NCI-H82 treated with DMSO at 0.1 percent for 48 hours (cell line): ENCODE measurements around the gene ANGPTL8.

ENCODE experiments used
- DNase-seq: peaks from one replicate; lab custom pipeline; 2025; ENCODE audit not compliant: unreplicated experiment; lab: John Stamatoyannopoulos, UW

The ANGPTL8 gene

GRCh38 chr19:11236324-11237301, 2.8 kb upstream of the ANGPTL8 start:
- DNase-seq: no peak

GRCh38 chr19:11237321-11237720, 2.1 kb upstream of the ANGPTL8 start:
- no peak for DNase-seq

- no peak for DNase-seq
Measured at GRCh38 chr19:11238041-11238440, 1.4 kb upstream of the ANGPTL8 start.

GRCh38 chr19:11238781-11239376, 540 bp upstream of the ANGPTL8 start:
- DNase-seq: no peak

- DNase-seq: no peak
Measured at GRCh38 chr19:11240008-11240444, 607 bp downstream of the ANGPTL8 start.

DNA sequence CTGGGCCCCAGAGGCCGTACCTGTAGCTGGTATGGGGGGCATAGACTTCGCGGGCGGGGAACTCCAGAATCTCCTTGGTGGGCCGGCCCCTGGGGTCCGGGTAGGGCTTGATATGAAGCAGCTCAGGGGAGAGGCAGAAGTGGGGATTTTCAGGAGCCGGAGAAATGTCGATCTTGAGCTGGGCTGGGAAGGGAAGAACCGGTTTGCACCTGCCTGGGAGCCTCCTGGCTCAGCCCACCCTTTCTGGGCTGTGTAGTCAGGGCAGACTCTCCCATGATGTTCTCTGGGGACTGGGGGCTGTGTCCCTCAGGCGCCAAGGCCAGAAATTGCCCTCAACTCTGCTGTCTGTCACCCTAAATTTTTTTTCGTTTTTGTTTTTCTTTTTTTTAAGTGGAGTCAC, 2.6 kb downstream of the ANGPTL8 start:
- no peak for DNase-seq

DNA sequence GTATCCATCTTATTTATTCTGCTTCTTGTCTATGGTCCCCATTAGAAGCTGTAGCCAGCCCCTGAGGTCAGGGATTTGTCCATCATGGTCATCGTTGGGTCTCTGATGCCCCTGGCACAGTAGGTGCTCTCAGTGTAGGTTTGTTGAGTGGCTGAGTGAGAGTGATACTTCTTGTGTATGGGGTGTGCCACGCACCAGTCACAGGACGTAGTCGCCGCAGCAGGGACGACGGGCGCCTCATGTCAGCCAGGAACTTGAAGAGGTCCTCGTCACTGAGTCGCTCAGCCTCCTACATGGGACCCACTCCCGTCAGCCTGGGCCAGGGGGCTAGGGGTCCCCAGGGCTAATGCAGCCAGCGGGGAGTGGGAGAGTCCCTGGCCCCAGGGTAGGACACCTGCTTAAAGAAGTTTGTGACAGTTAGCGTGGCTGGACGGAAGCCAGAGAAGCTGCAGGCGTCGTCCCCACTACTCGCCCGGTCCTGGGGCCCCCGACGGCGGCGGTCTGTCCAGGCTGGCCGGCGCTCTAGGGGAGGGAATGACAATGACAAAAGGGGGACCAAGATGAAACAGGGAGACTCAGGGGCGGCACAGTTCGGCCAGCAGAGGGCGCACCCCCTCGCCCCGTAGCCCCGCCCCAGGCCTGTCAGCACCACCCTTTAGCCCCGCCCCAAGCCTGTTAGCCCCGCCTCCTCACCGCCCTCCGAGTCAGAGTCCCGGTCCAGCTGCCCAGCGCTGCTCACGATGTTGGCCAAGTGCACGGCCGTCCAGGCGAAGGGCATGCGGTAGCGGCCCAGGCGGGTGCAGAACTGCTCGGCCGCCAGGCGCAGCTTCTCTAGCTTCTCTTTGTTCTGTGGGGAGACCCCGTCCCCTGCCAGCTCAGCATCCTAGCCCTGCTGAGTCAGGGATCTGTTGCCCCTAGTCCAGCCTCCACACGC, 3.7 kb downstream of the ANGPTL8 start:
- DNase-seq: peak; percentile 19

DNA sequence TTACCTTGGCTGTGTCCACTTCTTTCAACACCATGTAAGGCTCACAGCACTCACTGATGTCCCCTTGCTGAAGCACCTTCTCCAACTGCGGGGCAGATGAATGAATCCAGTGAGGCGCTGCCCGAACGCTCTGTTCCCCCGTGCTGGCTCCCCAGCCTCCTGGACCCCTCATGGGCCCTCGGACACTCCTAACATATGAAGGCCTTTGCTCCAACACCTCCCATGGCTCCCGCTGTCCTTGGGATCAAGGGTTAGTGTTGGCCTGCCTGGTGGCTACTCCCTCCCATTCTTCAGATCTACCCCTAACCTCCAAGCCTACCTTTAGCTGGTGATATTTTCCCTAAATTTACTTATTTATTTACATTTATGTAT, 4.4 kb downstream of the ANGPTL8 start:
- DNase-seq: no peak

DNA sequence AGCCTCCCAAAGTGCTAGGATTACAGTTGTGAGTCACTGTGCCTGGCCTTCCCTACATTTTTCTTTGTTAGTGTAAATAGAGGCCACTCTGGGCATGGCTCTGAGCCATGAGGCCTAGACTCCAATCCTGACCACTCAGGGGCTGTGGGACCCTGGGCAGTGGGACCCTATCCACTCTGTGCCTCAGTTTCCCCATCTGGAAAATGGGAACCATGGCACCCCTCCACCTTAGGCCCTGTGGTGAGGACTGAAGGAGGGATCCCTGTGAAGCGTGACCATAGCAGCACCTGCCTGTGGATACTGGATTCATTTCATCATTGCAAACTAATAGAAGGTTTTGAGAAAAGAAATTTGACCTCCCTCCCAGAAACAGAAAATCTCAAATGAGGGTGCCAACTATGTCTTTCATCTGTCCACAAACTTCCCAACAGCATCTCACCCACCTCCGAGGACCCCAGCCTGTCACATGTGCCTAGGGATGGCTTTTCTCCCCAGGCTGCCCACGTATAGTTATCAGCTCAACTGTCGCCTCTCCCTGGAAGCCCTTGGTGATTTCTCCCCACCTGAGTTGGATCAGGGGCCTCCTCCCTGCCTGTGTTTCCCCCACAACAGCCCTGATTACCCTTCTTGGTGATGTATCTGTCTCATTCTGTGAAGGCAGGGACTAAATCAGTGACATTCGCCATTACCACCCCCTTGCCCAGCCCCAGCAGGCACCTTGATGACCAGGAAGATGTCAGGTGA, 5.6 kb downstream of the ANGPTL8 start:
- DNase-seq: no peak

DNA sequence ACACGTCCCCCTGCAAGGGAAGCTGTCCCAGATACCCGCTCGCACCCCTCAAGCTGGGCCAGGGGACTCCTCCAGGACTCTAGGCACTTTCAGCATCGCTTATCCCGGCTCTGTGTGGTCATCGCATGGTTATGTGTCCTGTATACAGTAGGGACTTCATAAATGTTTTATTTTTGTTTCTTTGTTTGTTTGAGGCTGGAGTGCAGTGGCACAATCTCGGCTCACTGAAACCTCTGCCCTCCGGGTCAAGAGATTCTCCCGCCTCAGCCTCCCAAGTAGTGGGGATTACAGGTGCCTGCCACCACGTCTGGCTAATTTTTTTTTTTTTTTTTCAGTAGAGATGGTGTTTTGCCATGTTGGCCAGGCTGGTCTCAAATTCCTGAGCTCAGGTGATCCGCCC, 7.5 kb downstream of the ANGPTL8 start:
- no peak for DNase-seq

DNA sequence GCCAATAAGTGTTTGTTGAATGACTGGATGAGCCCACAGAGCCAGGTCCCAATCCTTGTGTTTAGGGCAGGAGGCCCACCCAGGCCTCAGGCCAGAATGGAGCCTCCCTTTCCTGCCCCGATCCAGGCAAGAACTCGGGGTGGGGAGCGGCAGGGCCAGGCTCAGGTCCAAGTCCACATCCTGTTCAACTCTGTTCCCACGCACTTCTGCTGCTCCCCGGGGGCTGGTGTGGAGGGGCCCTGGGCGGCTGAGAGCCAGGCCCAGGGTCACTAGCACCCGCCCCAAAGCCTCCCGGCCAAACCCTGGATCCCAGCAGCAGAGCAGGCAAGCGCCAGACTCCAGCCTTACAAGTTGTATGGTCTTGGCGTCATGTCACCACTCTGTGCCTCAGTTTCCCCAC, 8.0 kb downstream of the ANGPTL8 start:
- DNase-seq: no peak

- no peak for DNase-seq
Measured at GRCh38 chr19:11247934-11248333, 8.5 kb downstream of the ANGPTL8 start.

- no peak for DNase-seq
Measured at GRCh38 chr19:11248852-11249251, 9.4 kb downstream of the ANGPTL8 start.

DNA sequence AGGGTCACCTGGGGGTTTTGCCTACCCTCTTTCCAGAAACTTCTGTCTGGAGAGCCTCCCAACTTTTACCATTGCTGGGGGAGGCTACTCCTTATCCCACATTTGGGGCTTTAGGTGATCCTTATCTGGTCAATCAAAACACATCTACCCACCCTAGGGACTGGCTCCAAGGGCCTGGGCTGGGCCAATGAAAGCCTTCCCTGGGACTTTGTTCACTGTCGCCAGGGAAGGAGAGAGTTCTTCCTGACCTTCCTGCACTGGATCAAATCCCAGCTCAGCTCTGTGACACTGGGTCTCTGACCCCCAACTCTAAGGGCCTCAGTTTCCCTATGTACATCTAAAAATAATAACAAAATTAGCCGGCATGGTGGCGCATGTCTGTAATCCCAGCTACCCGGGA, 11.8 kb downstream of the ANGPTL8 start:
- DNase-seq: no peak

DNA sequence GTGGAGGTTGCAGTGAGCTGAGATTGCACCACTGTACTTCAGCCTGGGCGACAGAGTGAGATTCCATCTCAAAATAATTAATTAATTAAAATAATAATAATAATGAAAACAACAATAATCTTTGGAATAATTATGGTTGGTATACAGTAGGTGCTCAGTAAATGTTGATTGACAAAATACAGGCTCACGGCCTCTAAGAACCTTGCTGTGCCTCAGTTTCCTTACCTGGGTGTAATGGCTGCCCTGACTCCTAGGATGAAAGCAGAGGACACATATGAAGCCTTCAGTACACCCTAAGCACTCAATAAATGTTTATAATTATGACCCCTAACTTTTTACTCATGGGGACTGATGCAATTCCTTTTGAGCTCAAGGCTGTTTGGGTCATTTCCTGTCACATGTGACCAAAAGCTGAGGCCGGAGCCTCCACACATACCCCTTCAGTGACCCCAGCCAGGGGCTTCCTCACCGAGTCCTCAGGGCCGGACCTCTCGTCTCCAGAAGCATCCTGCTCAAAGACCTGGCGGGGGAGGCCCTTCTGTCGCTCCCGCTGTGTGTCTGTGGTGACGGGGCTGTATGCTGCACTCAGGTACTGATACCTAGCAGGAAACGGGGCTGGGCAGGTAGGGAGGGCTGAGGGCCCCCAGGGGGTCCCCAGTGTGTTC, 12.4 kb downstream of the ANGPTL8 start:
- DNase-seq: no peak

DNA sequence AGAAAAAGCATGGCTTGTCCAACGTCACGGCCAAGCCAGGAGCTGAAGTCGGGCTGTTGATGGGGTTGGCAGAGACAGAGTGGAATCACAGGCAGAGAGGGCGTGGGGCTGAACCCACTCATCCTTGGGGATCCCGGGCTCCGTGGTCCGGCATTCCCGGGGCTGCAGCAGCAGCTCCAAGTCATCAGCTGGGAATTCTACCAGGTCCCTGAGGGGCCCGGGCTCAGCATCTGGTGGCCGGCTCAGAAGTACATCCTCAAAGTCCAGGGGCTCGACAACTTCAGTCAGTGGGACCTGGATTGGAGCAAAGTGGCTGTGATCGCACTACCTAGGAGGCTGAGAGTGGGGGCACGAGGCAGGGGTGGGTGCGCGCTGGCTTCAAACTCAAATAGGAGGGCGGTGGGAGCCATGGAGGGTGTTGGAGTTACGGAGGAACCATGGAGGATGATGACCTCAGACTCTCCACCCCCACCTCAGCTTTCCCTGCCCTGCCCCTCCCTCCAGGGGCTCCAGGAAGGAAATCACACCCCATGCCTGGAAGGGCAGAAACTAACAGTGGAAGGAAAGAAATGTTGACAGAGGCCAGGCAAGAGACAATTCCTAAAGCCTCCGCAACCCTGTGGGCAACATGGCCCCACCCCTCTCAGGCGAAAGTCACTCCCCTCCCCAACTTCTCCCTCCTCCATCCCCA, 13.4 kb downstream of the ANGPTL8 start:
- DNase-seq: no peak

GRCh38 chr19:11254666-11255065, 15.2 kb downstream of the ANGPTL8 start:
- DNase-seq: no peak

DNA sequence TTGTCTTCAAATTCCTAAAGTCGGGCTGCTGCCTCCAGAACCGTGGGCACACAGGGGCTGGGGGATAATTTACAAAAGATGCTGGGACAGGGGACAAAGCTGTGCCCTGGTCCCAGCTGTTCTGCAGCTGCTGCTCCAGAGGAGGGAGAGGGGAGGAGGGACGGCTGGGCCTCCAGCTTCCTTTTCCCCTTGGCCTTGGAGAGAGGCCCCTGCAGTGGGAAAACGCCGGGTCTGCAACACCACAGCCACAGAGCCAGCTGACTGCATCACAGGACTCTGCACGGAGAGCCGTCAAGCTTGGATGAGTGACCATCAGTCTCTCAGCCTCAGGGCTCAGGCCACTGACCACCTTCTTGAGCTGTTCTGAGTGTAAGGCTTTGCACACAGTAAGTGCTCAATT, 16.8 kb downstream of the ANGPTL8 start:
- DNase-seq: no peak

- no peak for DNase-seq
Measured at GRCh38 chr19:11257846-11258380, 18.5 kb downstream of the ANGPTL8 start.
